GM18519 (cell line): ENCODE measurements around the gene GAGE10.

Experiments used
- ATAC-seq: cut with Tn5 transposase; IDR thresholded peaks from one replicate; pipeline ENCODE4 v1.9.1; 2021; ENCODE audit warnings: mild to moderate bottlenecking, moderate library complexity; ENCODE audit not compliant: unreplicated experiment, low FRiP score

GAGE10 gene

GRCh38 chrX:49303346-49303745 lies at the start of gene GAGE10:
TSS of gene GAGE10 (plus strand) at chrX:49303646. CDS start at chrX:49304860, 1,214 bp downstream.
- no peak for ATAC-seq

GRCh38 chrX:49254639-49255038 lies 48.8 kb upstream of the GAGE10 start:
- ATAC-seq = no peak

GRCh38 chrX:49256268-49256995 lies 47.0 kb upstream of the GAGE10 start:
- ATAC-seq = no peak

GRCh38 chrX:49257074-49257790 lies 46.2 kb upstream of the GAGE10 start:
- ATAC-seq = no peak

GRCh38 chrX:49257846-49258748 lies 45.3 kb upstream of the GAGE10 start:
- ATAC-seq = no peak

- ATAC-seq = no peak
These were observed 44.7 kb upstream of the GAGE10 start for GRCh38 chrX:49258749-49259124.

- no peak for ATAC-seq
These were observed 43.0 kb upstream of the GAGE10 start for GRCh38 chrX:49260221-49260985.

- no peak for ATAC-seq
These were observed 40.8 kb upstream of the GAGE10 start for GRCh38 chrX:49262603-49263002.

- ATAC-seq = no peak
These were observed 39.8 kb upstream of the GAGE10 start for GRCh38 chrX:49263631-49264030.

- no peak for ATAC-seq
These were observed 39.0 kb upstream of the GAGE10 start, which contains the start of gene FOXP3 for GRCh38 chrX:49264460-49264859. TSS of gene FOXP3 (minus strand) at chrX:49264710. CDS start at chrX:49258505, 6,205 bp downstream.

- ATAC-seq = no peak
These were observed 36.7 kb upstream of the GAGE10 start for GRCh38 chrX:49266523-49267445.

GRCh38 chrX:49268702-49269009 lies 34.8 kb upstream of the GAGE10 start:
- ATAC-seq = no peak

- peak; percentile 80 for ATAC-seq
These were observed 34.3 kb upstream of the GAGE10 start for GRCh38 chrX:49269010-49269766.

GRCh38 chrX:49269767-49270248 lies 33.6 kb upstream of the GAGE10 start, which contains the start of gene PPP1R3F:
TSS of gene PPP1R3F (plus strand) at chrX:49269793. CDS start at chrX:49269870, 77 bp downstream.
- ATAC-seq = peak; percentile 21

GRCh38 chrX:49270249-49270921 lies 33.1 kb upstream of the GAGE10 start:
- no peak for ATAC-seq

- no peak for ATAC-seq
These were observed 32.1 kb upstream of the GAGE10 start for GRCh38 chrX:49271341-49271740.

GRCh38 chrX:49272421-49272820 lies 31.0 kb upstream of the GAGE10 start:
- no peak for ATAC-seq
